A549 (cell line): ENCODE measurements around the gene C10orf90.

Experiments used
- CTCF ChIP-seq: fragments of >200 bp; sonication (Bioruptor Twin); formaldehyde crosslinking; IDR thresholded peaks from 3 replicates; pipeline ENCODE4 v1.5.1; 2016
- EP300 ChIP-seq, 2 experiments: fragments of >200 bp; sonication (Bioruptor Twin); formaldehyde crosslinking; IDR thresholded peaks; 2 replicates in 1 of 2; 3 replicates in 1 of 2; pipeline ENCODE4 v1.6.1; 2016 to 2017
- POLR2AphosphoS2 ChIP-seq: conservative IDR thresholded peaks from 2 replicates; pipeline ENCODE4 v1.6.1; 2012; ENCODE audit warnings: low read length, improper control_type of control experiment, inconsistent platforms
- USF2 ChIP-seq: fragments of 450-650 bp; IDR thresholded peaks from 2 replicates; pipeline ENCODE4 v1.6.1; 2014; ENCODE audit warnings: antibody characterized with exemption

- TF ChIP-seq EP300 (IDR thresholded peaks at IDR 0.05) (no peak), POLR2AphosphoS2 (no peak), CTCF (no peak), USF2 (no peak)
Observed at GRCh38 chr10:126519185-126519584, 151.3 kb downstream of the C10orf90 start.
